ENCODE data around the gene TBC1D20. TPM values are rescaled to one million over a fixed set of nuclear protein-coding genes. Genes with fewer than 3 reads are reported as not detected.
A peak's percentile ranks its signal among the peaks of the same experiment; 100 is the strongest.

Gene TBC1D20
- total and polyA plus RNA-seq, 4 donors, result 15.7 to 42.4 (median 27.2) TPM

GRCh38 chr20:445514-446336 is 16.6 kb downstream of the TBC1D20 start:
- no peak overlapping the region for H3K9ac ChIP-seq (ENCODE audit: insufficient read depth in 1 of 2, low read length in 2 of 2)
- peak overlapping the region in 1 of 2 donors; percentile 23 for H3K27ac ChIP-seq (ENCODE audit: low read depth in 1 of 2, low read length in 1 of 2)
- H3K36me3 ChIP-seq (ENCODE audit: control insufficient read depth in 4 of 4, insufficient read depth in 4 of 4, low read length in 4 of 4), result peaks cover 14 to 23% (median 17%) of the 10 kb centered on the region in 4 donors
- peaks cover 0 to 11% (median 0%) of the 10 kb centered on the region in 5 donors for H3K4me1 ChIP-seq (ENCODE audit: control insufficient read depth in 5 of 5, insufficient read depth in 5 of 5, low read length in 5 of 5)
- H3K27me3 ChIP-seq (ENCODE audit: control insufficient read depth in 3 of 3, insufficient read depth in 3 of 3, low read length in 2 of 3), result no peaks in the 10 kb centered on the region
- DNase-seq (peak; percentile 45 to 66 (median 48)), ATAC-seq (ENCODE audit: insufficient read depth, low FRiP score) (no peak)
- no peak overlapping the region for H3K4me3 ChIP-seq
- H3K9me3 ChIP-seq (ENCODE audit: control insufficient read depth in 4 of 4, insufficient read depth in 3 of 4, low read length in 3 of 4), result no peaks in the 10 kb centered on the region
- no peak for TF ChIP-seq CTCF (IDR thresholded peaks at IDR 0.05; ENCODE audit: control extremely low read depth, extremely low read depth)
- 71 to 79% methylated on average over 5 of the region's 5 CpGs for WGBS, 2 donors

GRCh38 chr20:444862-445426 is 17.4 kb downstream of the TBC1D20 start:
- no peak for TF ChIP-seq CTCF (IDR thresholded peaks at IDR 0.05; ENCODE audit: control extremely low read depth, extremely low read depth)
- Histone ChIP-seq H3K36me3 (ENCODE audit: control insufficient read depth in 4 of 4, insufficient read depth in 4 of 4, low read length in 4 of 4) (peaks cover 20 to 31% (median 23%) of the 10 kb centered on the region in 4 donors), H3K9me3 (ENCODE audit: control insufficient read depth in 4 of 4, insufficient read depth in 3 of 4, low read length in 3 of 4) (no peaks in the 10 kb centered on the region), H3K9ac (ENCODE audit: insufficient read depth in 1 of 2, low read length in 2 of 2) (no peak overlapping the region), H3K27me3 (ENCODE audit: control insufficient read depth in 3 of 3, insufficient read depth in 3 of 3, low read length in 2 of 3) (no peaks in the 10 kb centered on the region), H3K27ac (ENCODE audit: low read depth in 1 of 2, low read length in 1 of 2) (no peak overlapping the region), H3K4me3 (no peak overlapping the region), H3K4me1 (ENCODE audit: control insufficient read depth in 5 of 5, insufficient read depth in 5 of 5, low read length in 5 of 5) (peaks cover 0 to 11% (median 0%) of the 10 kb centered on the region in 5 donors)
- 69 to 72% methylated on average over 12 of the region's 12 CpGs for WGBS, 2 donors
- ATAC-seq (ENCODE audit: insufficient read depth, low FRiP score), result no peak
- DNase-seq, result no peak

GRCh38 chr20:444117-444516 is 18.2 kb downstream of the TBC1D20 start:
- Histone ChIP-seq H3K27me3 (ENCODE audit: control insufficient read depth in 3 of 3, insufficient read depth in 3 of 3, low read length in 2 of 3) (no peaks in the 10 kb centered on the region), H3K36me3 (ENCODE audit: control insufficient read depth in 4 of 4, insufficient read depth in 4 of 4, low read length in 4 of 4) (peaks cover 28 to 35% (median 31%) of the 10 kb centered on the region in 4 donors), H3K4me3 (no peak overlapping the region), H3K9me3 (ENCODE audit: control insufficient read depth in 4 of 4, insufficient read depth in 3 of 4, low read length in 3 of 4) (no peaks in the 10 kb centered on the region), H3K9ac (ENCODE audit: insufficient read depth in 1 of 2, low read length in 2 of 2) (no peak overlapping the region), H3K27ac (ENCODE audit: low read depth in 1 of 2, low read length in 1 of 2) (no peak overlapping the region), H3K4me1 (ENCODE audit: control insufficient read depth in 5 of 5, insufficient read depth in 5 of 5, low read length in 5 of 5) (peaks cover 0 to 11% (median 0%) of the 10 kb centered on the region in 5 donors)
- WGBS, 2 donors, result 89 to 96% methylated on average over 3 of the region's 3 CpGs
- DNase-seq (no peak), ATAC-seq (ENCODE audit: insufficient read depth, low FRiP score) (no peak)
- no peak for TF ChIP-seq CTCF (IDR thresholded peaks at IDR 0.05; ENCODE audit: control extremely low read depth, extremely low read depth)

All from lung (tissue), 12 donors.